ENCODE results near the gene ANKRD11.

DNA sequence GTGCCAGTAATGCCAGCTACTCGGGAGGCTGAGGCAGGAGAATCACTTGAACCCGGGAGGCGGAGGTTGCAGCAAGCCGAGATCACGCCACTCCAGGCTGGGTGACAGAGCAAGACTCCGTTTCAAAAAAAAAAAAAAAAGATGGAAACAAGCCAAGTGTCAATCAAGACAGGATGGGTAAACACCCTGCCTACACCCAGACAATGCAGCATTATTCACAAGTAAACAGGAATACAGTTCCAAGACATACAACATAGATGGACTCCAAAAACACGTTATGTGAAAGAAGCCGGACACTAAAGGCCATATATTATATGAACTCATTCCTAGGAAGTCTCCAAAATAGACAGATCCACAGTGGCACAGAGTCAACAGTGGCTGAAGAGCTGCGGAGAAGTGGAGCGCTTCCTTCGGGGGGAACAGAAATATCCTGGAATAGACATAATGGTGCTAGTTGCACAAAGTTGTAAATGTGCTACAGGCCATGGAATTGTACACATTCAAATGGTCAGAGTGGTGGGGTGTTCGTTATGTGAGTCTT is 33.9 kb downstream of the ANKRD11 start:
- TF ChIP-seq POLR2AphosphoS5 (IDR thresholded peaks at IDR 0.05; ENCODE audit: low read depth, low read length) (no peak), SIN3A (IDR thresholded peaks at IDR 0.05; ENCODE audit: borderline replicate concordance, insufficient read depth, low read length) (no peak)
